Measurements from ENCODE around the gene VSIG10L2.

The VSIG10L2 gene

DNA sequence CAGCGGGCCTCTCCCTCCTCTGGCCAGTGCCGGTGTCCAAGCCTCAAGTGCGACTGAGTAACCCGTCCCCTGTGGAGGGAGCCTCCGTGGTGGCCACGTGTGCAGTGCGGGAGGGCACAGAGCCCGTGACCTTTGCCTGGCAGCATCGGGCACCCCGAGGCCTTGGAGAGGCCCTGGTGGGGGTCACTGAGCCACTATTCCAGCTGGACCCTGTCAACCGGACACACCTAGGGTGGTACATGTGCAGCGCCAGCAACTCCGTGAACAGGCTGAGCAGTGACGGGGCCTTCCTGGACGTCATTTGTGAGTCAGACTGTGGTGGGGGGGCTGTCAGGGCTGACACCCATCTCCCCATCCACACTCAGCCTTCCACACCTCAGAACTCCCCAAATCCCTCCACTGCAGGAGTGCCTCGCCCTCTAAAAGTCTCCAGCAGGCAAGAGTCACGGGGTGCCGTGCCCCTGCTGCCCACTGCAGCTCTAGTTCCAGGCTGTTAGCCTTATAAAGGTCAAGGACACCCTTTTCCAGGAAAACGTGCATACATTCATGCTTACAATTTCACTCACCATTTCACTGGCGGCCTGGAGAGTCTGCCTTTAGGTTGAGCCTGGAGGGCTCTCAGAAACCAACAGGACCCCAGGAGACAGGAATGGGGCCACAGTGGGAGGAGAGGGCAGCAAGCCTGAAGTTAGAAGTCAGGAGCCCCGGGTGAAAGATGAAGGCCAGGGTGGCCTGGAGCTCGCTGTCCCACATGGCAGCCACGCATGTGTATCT lies 2.6 kb downstream of the VSIG10L2 start:
- no peak for DNase-seq

DNA sequence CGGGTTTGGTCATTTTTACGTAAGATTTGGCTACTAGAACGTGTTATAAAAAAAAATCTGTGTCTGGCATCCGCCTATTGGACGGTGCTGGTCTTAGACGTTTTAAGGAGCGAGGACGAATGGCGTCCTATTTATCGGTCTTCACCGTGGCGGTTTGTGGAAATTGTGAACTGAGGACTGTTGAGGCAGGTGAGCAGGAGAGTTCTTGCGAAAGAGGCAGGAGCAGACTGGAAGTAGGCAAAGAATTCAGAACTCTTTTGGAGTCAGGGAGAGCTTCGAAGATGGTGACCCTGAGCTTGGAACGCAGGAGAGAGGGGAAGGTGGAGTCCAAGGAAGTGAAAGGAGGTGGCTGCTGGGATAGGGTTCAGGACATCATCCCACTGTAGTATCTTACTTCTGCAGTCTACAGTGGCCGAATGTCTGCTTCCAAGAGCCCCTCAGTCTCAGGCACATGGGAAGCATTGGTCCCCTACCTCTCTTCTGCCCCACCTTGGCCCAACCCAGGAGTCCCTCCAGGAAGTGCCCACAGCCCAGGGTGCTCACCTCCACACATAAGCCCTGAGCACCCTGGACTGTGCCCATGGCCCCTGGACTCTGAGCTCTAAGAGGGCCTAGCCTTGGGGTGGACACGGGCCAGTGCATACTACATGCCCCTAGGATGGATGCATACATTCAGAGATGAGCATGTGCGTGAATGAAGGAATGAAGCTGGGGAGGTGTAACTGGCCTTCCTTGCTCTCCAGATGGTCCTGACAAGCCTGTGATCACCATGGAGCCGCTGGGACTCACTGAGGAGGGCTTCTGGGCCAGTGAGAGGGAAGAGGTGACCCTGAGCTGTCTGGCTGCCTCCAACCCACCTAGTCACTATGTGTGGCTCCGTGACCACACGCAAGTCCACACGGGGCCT lies 3.7 kb downstream of the VSIG10L2 start:
- DNase-seq, result no peak

DNA sequence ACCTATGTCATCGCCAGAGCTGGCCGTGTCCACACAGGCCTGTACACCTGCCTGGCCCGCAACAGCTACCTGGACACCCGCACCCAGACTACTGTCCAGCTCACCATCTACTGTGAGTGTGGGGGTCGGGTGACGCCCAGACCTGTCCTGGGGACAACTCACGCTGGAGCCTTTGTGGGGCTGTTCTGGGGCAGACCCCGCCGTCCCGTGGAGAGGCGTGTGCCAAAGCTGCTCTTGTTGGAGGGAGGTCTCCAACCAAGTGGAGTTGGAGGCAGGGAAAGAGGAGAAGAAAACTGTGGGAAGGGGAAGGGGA lies 4.3 kb downstream of the VSIG10L2 start:
- no peak for DNase-seq

DNA sequence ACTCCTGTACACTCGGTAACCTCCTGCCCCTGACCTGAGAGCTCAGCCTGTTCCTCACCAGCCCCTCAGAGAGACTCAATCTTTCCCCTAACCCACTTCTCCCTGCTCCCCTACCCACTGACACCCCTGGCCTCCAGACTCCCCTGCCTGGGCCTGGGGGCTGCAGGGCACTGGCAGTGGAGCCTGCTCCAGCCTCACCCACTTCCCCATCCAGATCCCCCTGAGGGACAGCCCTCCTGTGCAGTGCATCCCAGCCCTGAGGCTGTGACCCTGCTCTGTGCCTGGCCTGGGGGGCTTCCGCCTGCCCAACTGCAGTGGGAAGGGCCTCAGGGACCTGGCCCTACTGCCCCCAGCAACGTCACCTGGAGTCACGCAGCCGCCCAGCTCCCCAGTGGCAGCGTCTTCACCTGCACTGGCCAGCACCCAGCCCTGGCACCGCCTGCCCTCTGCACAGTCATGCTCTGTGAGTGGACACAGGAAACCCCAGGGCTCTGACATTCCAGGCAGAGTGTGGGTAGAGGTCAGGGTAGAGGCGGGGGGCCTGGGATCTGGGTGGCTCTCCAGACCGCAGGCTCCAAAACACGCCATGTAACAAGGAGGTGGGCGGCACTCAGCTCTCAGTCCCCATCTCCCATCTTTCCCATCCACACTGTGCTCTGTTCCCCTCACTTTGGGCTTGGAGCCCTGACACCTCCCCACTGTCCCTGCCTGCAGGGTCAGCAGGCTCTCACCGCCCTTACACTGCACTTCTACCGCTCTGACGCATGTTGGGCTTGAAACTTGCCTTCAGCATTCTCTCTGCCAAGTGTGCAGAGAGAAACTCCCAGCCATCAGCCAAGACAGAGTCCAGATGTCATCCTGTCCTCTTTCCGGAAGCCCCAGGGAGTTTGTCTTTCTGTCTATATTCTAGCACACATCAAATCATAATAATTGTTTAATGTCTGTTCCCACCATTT lies 5.1 kb downstream of the VSIG10L2 start:
- no peak for DNase-seq

DNA sequence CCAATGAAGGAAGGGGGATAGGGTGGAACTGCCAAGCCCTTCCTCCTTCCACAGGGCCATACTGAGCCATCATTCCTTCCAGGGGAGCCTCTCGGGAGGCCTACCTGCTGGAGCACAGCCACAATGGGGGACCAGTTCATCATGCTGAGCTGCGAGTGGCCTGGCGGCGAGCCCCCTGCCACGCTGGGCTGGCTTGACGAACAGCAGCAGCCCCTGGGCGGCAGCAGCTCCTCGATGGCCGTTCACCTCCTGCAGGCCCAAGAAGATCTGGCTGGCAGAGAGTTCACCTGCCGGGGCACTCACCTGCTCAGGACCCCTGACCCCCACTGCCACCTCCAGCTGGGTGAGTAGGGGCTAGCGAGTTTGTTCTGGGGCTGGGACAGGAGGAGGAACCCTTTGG lies 5.9 kb downstream of the VSIG10L2 start:
- DNase-seq, result no peak

DNA sequence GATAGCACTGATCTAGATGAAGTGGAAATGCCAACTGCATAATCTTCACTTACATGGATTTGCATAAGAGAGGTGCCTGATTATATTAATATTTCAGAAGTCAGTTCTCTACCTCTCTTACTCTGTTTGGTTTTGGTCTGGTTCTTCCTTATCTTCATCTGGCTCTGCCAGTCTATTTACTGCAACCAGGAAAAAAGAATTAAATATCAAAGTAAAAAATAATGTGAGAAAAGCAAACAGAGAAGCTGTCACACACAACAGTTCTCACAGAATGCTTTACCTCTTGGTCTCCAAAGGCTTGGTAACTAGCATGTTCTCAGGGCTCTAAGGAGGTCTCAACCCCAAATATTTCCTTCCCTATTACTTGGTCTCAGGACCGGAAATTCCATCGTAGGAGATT lies 6.7 kb downstream of the VSIG10L2 start:
- DNase-seq, result no peak

DNA sequence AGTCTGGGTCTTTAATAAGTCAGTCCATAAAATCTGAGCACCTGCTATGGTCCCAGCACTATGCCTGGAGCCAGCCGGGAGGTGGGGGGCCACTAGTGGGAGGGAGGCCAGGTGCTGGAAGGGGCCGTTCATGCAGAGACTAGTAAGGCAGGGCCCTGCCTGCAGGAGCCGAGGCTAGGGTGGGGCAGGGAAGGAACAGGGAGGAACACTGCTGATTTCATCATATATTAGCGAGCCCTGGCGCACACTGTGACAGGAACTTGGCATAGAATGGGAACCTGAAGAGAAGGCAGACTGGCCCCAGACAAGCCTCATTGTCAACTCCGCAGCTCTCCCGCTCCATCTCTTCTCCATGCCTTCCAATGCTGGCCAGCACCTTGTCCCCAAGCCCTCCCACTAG lies 7.1 kb downstream of the VSIG10L2 start:
- DNase-seq, result no peak

DNA sequence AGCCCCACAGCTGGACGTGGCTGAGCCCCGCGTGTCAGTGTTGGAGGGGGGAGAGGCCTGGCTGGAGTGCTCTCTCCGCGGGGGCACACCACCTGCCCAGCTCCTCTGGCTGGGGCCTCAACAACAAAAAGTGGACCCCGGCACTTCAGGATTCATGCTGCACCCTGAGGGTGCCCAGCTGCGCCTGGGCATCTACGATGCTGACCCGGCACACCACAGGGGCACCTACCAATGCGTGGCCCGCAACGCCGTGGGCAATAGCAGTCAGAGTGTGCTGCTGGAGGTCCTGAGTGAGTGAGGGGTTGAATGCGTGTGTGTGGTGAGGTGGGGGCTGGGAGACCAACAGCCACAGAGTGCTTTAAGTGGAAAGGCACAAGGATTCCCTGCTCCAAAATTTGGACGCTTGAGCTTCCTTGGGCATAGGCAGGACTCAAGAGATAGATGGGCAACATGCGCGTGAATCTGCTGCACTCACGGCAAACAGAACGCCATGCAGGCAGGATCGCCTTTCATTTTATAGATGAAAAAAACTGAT lies 7.6 kb downstream of the VSIG10L2 start:
- DNase-seq, result no peak

DNA sequence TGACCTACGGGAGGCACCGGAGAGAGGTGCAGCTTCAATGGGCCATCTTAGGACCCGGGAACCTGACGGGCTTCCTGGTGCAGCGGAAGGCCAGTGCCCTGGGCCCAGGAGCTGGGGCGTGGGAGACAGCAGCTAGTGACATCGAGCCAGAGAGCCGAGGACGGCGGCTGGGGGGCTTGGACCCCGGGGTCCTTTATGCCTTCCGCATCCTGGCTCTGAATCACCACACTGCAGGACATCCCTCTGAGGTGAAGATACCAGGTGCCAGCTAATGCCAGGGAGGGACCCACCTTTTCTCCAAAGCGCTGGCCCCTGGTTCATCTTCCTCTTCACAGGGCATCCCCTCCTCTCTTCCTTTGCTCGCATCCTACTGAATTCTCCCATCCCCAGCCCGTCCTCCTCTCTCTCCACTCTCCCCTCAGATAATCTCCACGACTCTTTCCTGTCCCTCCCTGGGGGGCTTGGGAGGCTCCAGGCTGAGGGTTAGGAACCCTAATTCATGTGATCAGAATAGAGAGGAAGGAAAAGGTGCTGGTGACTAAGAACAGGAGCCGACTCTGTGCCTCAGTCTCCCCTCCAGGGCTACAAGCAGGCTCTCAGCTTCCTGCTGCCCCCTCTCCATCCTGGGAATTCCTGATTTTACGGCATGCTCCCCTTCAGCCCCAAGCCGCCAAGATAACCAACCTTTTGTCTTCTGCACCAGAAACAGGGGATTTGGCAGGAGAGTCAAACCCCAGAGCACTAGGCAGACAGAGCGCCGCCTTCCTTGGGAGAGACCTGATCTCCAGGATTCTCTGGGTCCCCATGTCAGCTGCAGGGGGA lies 8.5 kb downstream of the VSIG10L2 start:
- no peak for DNase-seq

DNA sequence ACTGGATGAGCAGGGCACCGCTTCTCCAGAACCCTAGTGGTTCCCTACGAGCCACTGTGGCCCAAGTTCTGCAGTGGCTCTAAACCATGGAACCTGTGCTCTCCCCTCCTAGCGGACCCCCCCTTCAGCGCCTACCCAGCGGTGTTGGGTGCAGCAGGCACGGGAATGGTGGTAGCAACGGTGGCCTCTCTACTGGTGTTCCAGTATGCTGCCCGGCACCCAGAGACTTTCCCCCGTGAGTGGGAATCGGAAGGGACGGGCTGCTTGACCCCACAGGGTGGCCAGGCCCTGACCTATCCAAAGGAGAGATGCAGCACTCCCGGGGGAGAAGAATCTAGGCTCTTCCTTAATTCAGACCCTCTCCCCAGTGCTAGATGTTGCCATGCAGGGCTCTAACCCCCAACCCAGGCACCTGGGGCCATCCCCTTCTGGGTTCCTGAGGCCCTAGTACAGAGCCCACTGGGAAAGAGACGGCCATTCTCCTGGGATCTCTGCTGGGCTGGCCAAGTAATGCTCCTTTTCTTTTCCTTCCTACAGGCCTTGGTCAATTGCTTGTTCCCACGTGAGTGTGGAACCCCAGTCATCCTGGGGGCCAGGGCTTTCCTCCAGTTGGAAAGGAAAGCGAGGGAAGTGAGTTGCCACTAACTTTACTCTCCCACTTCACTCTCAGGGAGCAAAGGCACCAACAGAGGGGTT lies 9.2 kb downstream of the VSIG10L2 start:
- DNase-seq, result no peak

DNA sequence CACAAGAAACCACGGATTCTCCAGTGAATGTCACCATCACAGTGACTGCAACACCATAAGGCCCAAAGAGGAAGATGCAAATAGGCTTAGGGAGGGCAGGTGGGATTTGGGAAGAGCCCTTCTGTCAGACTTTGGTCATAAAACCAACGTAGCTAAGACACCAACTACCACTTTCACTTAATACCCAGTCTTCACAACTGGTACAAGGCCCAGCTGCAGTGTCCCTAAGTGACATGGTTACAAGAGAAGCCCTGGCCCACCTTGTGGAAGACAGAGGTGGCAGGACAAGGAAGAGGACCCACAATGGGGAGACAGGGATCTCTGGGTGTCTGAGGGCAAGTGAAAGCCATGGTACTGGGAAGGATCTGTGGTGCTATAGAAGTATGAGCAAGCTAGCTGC lies 10.0 kb downstream of the VSIG10L2 start:
- no peak for DNase-seq

DNA sequence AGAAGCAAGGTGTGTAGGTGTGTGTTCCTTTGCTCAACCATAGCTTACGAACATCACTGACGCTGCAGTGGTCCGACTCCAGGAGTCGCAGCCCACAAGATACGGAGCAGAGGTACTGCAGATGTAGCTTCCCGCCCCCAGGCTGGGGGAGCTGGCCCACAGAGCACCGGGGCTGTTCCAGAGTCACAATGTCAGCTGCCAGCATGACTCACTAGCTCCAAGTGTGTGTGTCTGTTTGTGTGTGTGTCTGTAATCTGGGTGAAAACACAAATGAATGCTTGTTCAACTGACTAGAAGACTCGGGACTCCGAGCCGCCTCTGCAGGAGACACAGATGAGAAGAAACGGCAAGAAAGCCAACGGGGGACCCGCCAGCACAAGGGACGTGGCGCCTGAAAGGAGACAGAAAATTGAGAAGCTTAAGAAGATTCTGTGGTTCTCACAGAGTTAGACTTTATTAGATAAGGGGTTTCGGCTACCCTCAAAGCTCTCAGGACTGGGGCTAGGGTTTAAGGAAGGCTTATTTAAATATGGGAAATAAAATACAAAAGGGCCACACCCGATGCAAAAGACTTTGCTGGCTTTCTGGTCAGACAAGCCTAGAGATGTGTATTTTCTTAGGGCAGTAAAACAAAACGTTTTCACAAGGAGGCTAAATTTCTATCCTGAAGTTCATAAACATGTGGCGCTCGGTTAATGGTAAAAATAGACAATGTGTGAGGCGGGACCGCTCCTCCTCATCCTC lies 10.7 kb downstream of the VSIG10L2 start:
- DNase-seq, result no peak

DNA sequence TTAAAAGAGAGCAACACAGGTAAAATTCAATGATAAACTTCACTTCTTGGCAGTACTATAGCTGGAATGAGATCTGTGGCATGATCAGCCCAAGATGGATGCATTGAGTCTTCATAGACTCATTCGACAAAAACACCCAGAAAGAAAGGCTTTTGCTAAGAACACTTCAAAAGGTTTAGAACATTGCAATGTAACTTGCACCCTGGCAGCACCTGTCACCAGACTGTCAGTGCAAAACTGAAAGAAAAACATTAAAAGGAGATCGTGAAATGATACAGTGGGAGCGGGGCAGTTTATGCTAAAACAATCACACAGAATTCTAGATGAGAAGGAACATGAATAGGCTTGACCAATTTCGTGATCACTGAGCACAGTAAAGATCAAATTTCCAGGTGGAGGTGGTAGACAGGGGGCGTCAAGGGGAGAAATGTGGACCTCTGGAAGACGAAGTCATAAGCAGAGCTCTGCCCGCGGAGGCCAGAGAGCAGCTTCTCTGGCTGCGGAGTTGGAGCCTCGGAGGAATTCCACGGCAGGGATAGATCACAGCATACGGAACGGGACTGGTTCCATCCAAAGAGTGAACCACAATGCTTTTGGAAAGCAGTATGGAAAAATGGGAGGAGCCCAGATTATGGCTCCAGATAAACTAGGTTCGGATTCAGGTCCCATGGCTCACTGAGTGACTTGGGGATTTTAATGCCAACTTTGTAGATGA lies 11.9 kb downstream of the VSIG10L2 start:
- no peak for DNase-seq

DNA sequence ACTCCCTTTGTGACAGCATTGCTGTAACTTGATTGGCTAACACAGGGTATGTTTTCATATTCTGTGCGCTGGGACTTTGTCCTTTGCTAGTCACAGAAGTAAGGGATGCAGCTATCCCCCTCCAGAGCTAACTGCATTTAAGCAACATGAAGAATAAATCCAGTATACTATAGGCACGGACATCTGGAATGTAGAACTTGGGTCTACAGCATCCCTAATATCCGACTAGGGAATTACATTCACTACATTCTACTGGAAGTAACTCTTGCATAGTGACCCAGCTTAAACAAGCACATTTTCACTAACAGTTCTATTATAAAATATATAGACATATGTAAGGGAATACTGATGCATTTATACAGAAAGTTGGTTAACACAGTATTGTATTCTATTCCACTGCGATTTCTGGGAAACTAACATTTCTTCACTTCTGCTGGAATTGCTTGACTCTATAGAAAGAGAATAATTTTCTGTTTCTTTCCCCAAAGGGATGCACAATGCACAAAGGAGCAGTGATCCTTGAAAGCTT lies 13.1 kb downstream of the VSIG10L2 start:
- DNase-seq, result no peak

DNA sequence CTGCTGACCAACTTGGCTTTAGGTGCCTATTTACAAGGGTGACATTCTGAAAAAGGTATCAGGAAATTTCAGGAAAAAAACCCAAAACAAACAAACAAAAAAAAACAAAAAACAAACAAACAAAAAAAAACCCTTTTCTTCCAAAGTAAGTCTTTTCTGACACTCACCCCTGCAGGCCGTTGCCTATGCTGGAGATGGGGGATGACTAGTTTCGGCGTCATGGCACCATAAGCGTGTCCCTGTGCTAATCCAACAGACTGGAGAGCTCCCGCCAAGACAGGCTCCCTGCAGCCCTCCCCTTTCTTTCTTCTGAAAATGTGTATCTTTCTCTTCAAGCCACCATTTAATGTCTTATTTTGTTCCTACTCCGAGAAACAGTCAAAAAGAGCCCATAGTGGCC lies 13.7 kb downstream of the VSIG10L2 start:
- DNase-seq, result no peak

DNA sequence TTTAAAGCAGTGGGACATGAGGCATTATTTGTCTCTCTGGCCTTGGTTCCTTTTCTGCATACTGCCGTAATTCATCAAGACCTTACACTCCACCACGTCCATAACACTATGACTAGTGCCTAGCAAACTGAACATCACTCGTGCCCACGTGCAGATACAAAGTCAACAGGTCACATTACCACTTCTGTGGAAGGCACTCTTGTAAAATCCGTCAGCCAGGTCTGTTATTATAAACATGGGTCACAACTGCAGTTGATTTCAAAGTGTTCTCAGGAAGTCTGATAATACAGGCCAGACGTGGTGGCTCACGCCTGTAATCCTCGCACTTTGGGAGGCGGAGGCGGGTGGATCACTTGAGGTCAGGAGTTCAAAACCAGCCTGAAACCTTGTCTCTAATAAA lies 14.1 kb downstream of the VSIG10L2 start:
- no peak for DNase-seq

DNA sequence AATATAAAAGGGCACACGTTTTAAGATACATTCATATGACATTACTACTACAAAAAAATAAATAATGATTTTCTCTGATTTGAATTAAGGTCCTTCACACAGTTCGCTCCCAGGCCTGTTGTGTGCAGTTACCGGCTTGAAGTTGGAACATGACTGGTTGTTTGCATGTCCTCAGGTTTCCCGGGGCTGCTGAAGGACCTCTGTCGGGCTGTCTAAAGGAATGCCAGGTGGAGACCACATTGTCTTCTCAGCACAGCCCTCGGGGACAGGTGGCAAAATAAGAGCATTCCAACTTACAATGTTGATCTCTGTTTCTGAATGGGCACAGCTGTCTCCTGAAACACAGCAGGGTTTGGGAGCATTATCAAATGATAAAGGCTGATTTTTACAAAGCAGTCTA lies 14.9 kb downstream of the VSIG10L2 start:
- no peak for DNase-seq

DNA sequence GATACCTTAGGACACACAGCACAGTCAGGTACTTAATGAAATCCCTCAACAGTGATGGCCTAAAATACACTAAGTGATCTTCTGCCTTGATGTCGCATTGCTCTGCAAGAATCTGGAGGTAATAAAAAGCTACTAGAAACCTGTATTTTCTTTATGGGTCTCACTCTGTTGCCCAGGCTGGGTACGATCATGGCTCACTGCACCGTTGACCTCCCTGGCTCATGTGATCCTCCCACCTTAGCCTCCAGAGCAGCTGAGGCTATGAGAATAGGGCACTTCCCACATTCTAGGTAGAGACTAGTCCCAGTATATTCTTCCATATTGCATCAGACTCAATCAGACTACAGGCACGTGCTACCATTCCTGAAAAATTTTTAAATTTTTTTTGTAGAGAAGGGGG lies 21.7 kb downstream of the VSIG10L2 start:
- no peak for DNase-seq

DNA sequence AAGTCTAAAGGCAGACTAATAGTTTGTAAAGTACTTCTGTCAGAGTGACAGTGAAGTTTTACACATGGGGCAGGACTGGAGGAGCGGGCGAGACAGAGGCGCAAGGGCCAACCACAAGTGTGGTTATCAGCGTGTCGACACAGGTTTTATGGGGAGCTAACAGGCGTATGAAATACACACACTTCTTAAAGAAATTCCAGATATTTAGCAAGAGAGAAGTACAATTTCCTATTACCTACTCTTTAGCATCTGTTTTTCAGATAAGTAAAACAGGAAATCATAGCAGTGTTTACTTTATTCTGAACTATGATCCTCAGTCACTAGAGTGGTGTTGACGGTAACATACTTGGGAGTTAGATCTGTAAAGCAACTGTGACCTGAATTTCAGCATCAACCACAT lies 22.5 kb downstream of the VSIG10L2 start:
- DNase-seq, result peak; percentile 5

DNA sequence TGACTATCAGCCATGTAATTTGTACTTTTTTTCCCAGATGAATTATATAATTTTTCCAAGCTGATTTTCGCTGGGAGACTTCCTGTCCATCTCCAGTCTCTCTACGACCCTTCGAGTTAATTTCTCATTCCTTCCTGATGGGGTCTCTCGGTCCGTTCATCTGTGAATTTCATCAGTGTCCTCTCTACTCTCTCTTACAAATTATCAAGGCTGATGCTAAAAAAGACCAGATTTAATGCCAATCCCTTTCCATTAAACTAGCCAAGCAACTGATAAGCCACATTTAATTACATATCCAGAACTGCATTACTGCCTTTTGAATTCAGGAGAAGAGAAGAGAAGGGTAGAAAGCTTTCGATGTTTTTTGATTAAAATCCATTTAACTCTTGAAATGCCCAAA lies 25.8 kb downstream of the VSIG10L2 start:
- DNase-seq, result no peak
